IPS-20b (cell line): Measurements from ENCODE around the gene HOXA5.

Experiments
- H3K27ac ChIP-seq: one replicate; pipeline ENCODE4 v1.5.1; 2013; ENCODE audit warnings: low read length
- H3K27me3 ChIP-seq: 2 replicates; pipeline ENCODE4 v1.6.1; 2013; ENCODE audit warnings: mild to moderate bottlenecking, low read length, inconsistent platforms; ENCODE audit not compliant: insufficient read depth
- H3K36me3 ChIP-seq: 2 replicates; pipeline ENCODE4 v1.6.1; 2013; ENCODE audit warnings: low read depth, mild to moderate bottlenecking, inconsistent platforms, low read length, moderate library complexity; ENCODE audit not compliant: insufficient read depth
- H3K4me1 ChIP-seq: 2 replicates; pipeline ENCODE4 v1.6.1; 2013; ENCODE audit warnings: mild to moderate bottlenecking, control low read depth, inconsistent platforms, low read length, moderate library complexity; ENCODE audit not compliant: insufficient read depth
- H3K4me3 ChIP-seq: 2 replicates; pipeline ENCODE4 v1.5.1; 2013; ENCODE audit warnings: mild to moderate bottlenecking, low read length, inconsistent platforms
- H3K9ac ChIP-seq: 2 replicates; pipeline ENCODE4 v1.6.1; 2013; ENCODE audit warnings: low read depth, mild to moderate bottlenecking, inconsistent platforms, low read length, moderate library complexity
- H3K9me3 ChIP-seq: 2 replicates; pipeline ENCODE4 v1.6.1; 2013; ENCODE audit warnings: mild to moderate bottlenecking, low read depth, low read length, inconsistent platforms; ENCODE audit not compliant: insufficient read depth

The HOXA5 gene

GRCh38 chr7:27186668-27187474 is 43.4 kb upstream of the HOXA5 start:
- peaks cover 6% of the 10 kb centered on the region for H3K4me1 ChIP-seq
- H3K27ac ChIP-seq = no peak overlapping the region
- peaks cover 100% of the 10 kb centered on the region for H3K27me3 ChIP-seq
- no peaks in the 10 kb centered on the region for H3K36me3 ChIP-seq
- H3K4me3 ChIP-seq = no peak overlapping the region
- H3K9me3 ChIP-seq = peaks cover 10% of the 10 kb centered on the region; the same call in 1 of the 2 replicates
- H3K9ac ChIP-seq = no peak overlapping the region

GRCh38 chr7:27185854-27186667 is 42.6 kb upstream of the HOXA5 start:
- no peak overlapping the region for H3K9ac ChIP-seq
- no peaks in the 10 kb centered on the region for H3K36me3 ChIP-seq
- peaks cover 100% of the 10 kb centered on the region for H3K27me3 ChIP-seq
- H3K4me3 ChIP-seq = no peak overlapping the region
- H3K27ac ChIP-seq = no peak overlapping the region
- peaks cover 8% of the 10 kb centered on the region; the same call in 1 of the 2 replicates for H3K9me3 ChIP-seq
- peaks cover 6% of the 10 kb centered on the region for H3K4me1 ChIP-seq

- H3K36me3 ChIP-seq = no peaks in the 10 kb centered on the region
- H3K4me1 ChIP-seq = peaks cover 6% of the 10 kb centered on the region
- H3K9ac ChIP-seq = no peak within 1 kb of the TSS
- no peak within 1 kb of the TSS for H3K27ac ChIP-seq
- H3K9me3 ChIP-seq = peaks cover 8% of the 10 kb centered on the region; the same call in 1 of the 2 replicates
- no peak within 1 kb of the TSS for H3K4me3 ChIP-seq
- peaks cover 100% of the 10 kb centered on the region for H3K27me3 ChIP-seq
Observed at GRCh38 chr7:27185013-27185853, 41.8 kb upstream of the HOXA5 start, which contains the start of gene HOXA11. Gene HOXA11, minus strand, starts transcription at chr7:27185232. Its CDS starts 88 bp downstream, at chr7:27185144.

- Histone ChIP-seq H3K9ac (no peak overlapping the region), H3K36me3 (no peaks in the 10 kb centered on the region), H3K27me3 (peaks cover 100% of the 10 kb centered on the region), H3K4me3 (no peak overlapping the region), H3K27ac (no peak overlapping the region), H3K4me1 (peaks cover 6% of the 10 kb centered on the region), H3K9me3 (peaks cover 8% of the 10 kb centered on the region; the same call in 1 of the 2 replicates)
Observed at GRCh38 chr7:27184337-27185012, 41.0 kb upstream of the HOXA5 start.

- no peaks in the 10 kb centered on the region for H3K36me3 ChIP-seq
- H3K9me3 ChIP-seq = peaks cover 8% of the 10 kb centered on the region; the same call in 1 of the 2 replicates
- H3K4me1 ChIP-seq = peaks cover 6% of the 10 kb centered on the region
- no peak overlapping the region for H3K4me3 ChIP-seq
- peaks cover 100% of the 10 kb centered on the region for H3K27me3 ChIP-seq
- H3K9ac ChIP-seq = no peak overlapping the region
- no peak overlapping the region for H3K27ac ChIP-seq
Observed at GRCh38 chr7:27183682-27184336, 40.3 kb upstream of the HOXA5 start.

- Histone ChIP-seq H3K27me3 (peaks cover 100% of the 10 kb centered on the region), H3K36me3 (no peaks in the 10 kb centered on the region), H3K4me3 (no peak overlapping the region), H3K27ac (no peak overlapping the region), H3K9me3 (peaks cover 8% of the 10 kb centered on the region; the same call in 1 of the 2 replicates), H3K4me1 (peaks cover 6% of the 10 kb centered on the region; the same call in 1 of the 2 replicates), H3K9ac (no peak overlapping the region)
Observed at GRCh38 chr7:27182861-27183681, 39.6 kb upstream of the HOXA5 start.

GRCh38 chr7:27182285-27182841 is 38.9 kb upstream of the HOXA5 start:
- H3K4me3 ChIP-seq = no peak overlapping the region
- peaks cover 3% of the 10 kb centered on the region; the same call in 1 of the 2 replicates for H3K4me1 ChIP-seq
- no peak overlapping the region for H3K27ac ChIP-seq
- H3K27me3 ChIP-seq = peaks cover 100% of the 10 kb centered on the region
- H3K9ac ChIP-seq = no peak overlapping the region
- H3K36me3 ChIP-seq = no peaks in the 10 kb centered on the region
- H3K9me3 ChIP-seq = peaks cover 2% of the 10 kb centered on the region; the same call in 1 of the 2 replicates

GRCh38 chr7:27181795-27182275 is 38.4 kb upstream of the HOXA5 start:
- Histone ChIP-seq H3K36me3 (no peaks in the 10 kb centered on the region), H3K9ac (no peak overlapping the region), H3K4me3 (no peak overlapping the region), H3K4me1 (no peaks in the 10 kb centered on the region), H3K9me3 (no peaks in the 10 kb centered on the region; the same call in 1 of the 2 replicates), H3K27ac (no peak overlapping the region), H3K27me3 (peaks cover 100% of the 10 kb centered on the region)

GRCh38 chr7:27180431-27181420 is 37.2 kb upstream of the HOXA5 start:
- H3K9ac ChIP-seq = no peak overlapping the region
- no peak overlapping the region for H3K4me3 ChIP-seq

More at GRCh38 chr7:27180431-27181420, 37.2 kb upstream of the HOXA5 start:
- Histone ChIP-seq H3K9me3 (peaks cover 4% of the 10 kb centered on the region; the same call in 1 of the 2 replicates), H3K4me1 (no peaks in the 10 kb centered on the region), H3K36me3 (no peaks in the 10 kb centered on the region), H3K27ac (no peak overlapping the region), H3K27me3 (peaks cover 100% of the 10 kb centered on the region)
